A549 (cell line): ENCODE data around the gene PRSS56. TPM values are rescaled to one million over a fixed set of nuclear protein-coding genes. Genes with fewer than 3 reads are reported as not detected.

Experiments
- ATAC-seq, 2 experiments: fragments of 200-7000 bp in 1 of 2; fragments of >200 bp in 1 of 2; cut with Nextera tagmentation in 1 of 2; cut with Tn5 transposase in 1 of 2; 3 replicates each; pipeline versions ENCODE4 v1.8.0 to v1.9.1; 2018 to 2020; ENCODE audit warnings: mild to moderate bottlenecking in 1 of 2, moderate library complexity in 1 of 2
- CTCF ChIA-PET: fragments of 300-600 bp; sonication (Branson Sonifier 250); formaldehyde crosslinking; extraction: SDS; loops from one replicate; lab custom pipeline; 2021; ENCODE audit warnings: antibody characterized with exemption, inconsistent platforms; lab: Yijun Ruan, JAX
- POLR2A ChIA-PET: fragments of 350-600 bp; formaldehyde crosslinking; extraction: SDS; loops from one replicate; lab custom pipeline; 2021; ENCODE audit warnings: antibody characterized with exemption, inconsistent platforms; lab: Yijun Ruan, JAX
- DNase-seq, 2 experiments: peaks; one replicate each; pipeline versions ENCODE4 v3.0.0 to v3.0.0-alpha.2; 2011 to 2016; ENCODE audit warnings: low read depth in 1 of 2, low spot score in 1 of 2
- FAIRE-seq: peaks from 2 replicates; lab custom pipeline; 2011; peaks lifted over from hg19 to GRCh38; lab: Jason Lieb, UNC
- H3K27ac ChIP-seq, 2 experiments: fragments of >200 bp; sonication (Bioruptor Twin); formaldehyde crosslinking; 3 replicates each; pipeline ENCODE4 v1.5.1; 2016 to 2017
- H3K4me1 ChIP-seq: fragments of >200 bp; sonication (Bioruptor Twin); formaldehyde crosslinking; 3 replicates; pipeline ENCODE4 v1.6.1; 2016
- H3K4me2 ChIP-seq: fragments of >200 bp; sonication (Bioruptor Twin); formaldehyde crosslinking; 3 replicates; pipeline ENCODE4 v1.6.1; 2016
- H3K4me3 ChIP-seq: fragments of >200 bp; sonication (Bioruptor Twin); formaldehyde crosslinking; 3 replicates; pipeline ENCODE4 v1.5.1; 2016
- H3K9me3 ChIP-seq: fragments of >200 bp; sonication (Bioruptor Twin); formaldehyde crosslinking; 3 replicates; pipeline ENCODE4 v1.6.1; 2016
- CBX8 ChIP-seq: fragments of 200-600 bp; sonication (generic); IDR thresholded peaks from 2 replicates; pipeline ENCODE4 v1.6.1; 2016
- CHD2 ChIP-seq: fragments of 150-350 bp; IDR thresholded peaks from 2 replicates; pipeline ENCODE4 v1.6.1; 2014; ENCODE audit warnings: low read length; ENCODE audit not compliant: partially characterized antibody
- CHD4 ChIP-seq: fragments of 200-600 bp; sonication (generic); IDR thresholded peaks from 2 replicates; pipeline ENCODE4 v1.6.1; 2016; ENCODE audit warnings: antibody characterized with exemption, mild to moderate bottlenecking, borderline replicate concordance
- ESRRA ChIP-seq: fragments of 150-350 bp; IDR thresholded peaks from 2 replicates; pipeline ENCODE4 v1.6.1; 2014; ENCODE audit warnings: mild to moderate bottlenecking, low read length, borderline replicate concordance
- FOSL2 ChIP-seq, 2 experiments: fragments of 450-650 bp in 1 of 2; fragments of >200 bp in 1 of 2; sonication (Bioruptor Twin) in 1 of 2; formaldehyde crosslinking; IDR thresholded peaks; 2 replicates each; pipeline versions ENCODE4 v1.5.0 to v1.6.1; 2016 to 2020; ENCODE audit warnings: mild to moderate bottlenecking in 1 of 2, moderate library complexity in 1 of 2
- FOXS1 ChIP-seq: fragments of 250-450 bp; sonication (Bioruptor Pico); IDR thresholded peaks from 2 replicates; pipeline ENCODE4 v1.5.0; 2020; ENCODE audit warnings: mild to moderate bottlenecking, moderate library complexity
- HEYL ChIP-seq: fragments of 250-450 bp; sonication (Bioruptor Pico); IDR thresholded peaks from 2 replicates; pipeline ENCODE4 v1.8.0; 2021; ENCODE audit warnings: mild to moderate bottlenecking, moderate library complexity
- JUNB ChIP-seq: fragments of >200 bp; sonication (Bioruptor Twin); formaldehyde crosslinking; IDR thresholded peaks from 2 replicates; pipeline ENCODE4 v1.6.1; 2016
- MAFK ChIP-seq: fragments of 450-650 bp; IDR thresholded peaks from 2 replicates; pipeline ENCODE4 v1.6.1; 2014; ENCODE audit not compliant: partially characterized antibody
- MYC ChIP-seq: IDR thresholded peaks from 2 replicates; pipeline ENCODE4 v1.6.1; 2012; ENCODE audit warnings: mild to moderate bottlenecking, inconsistent platforms, low read length, improper control_type of control experiment, borderline replicate concordance
- NFE2L2 ChIP-seq: fragments of 150-350 bp; conservative IDR thresholded peaks from 2 replicates; pipeline ENCODE4 v1.6.1; 2014; ENCODE audit warnings: low read length
- NR3C1 ChIP-seq: fragments of >200 bp; sonication (Bioruptor Twin); formaldehyde crosslinking; IDR thresholded peaks from 3 replicates; pipeline ENCODE4 v1.6.1; 2017
- PHF8 ChIP-seq: fragments of 200-600 bp; sonication (generic); IDR thresholded peaks from 2 replicates; pipeline ENCODE4 v1.6.1; 2016; ENCODE audit warnings: low read depth, mild to moderate bottlenecking, antibody characterized with exemption, moderate library complexity, borderline replicate concordance
- POLR2A ChIP-seq: IDR thresholded peaks from 2 replicates; pipeline ENCODE4 v1.6.1; 2012; ENCODE audit warnings: mild to moderate bottlenecking, low read length
- RARB ChIP-seq: fragments of 250-450 bp; sonication (Bioruptor Pico); IDR thresholded peaks from 2 replicates; pipeline ENCODE4 v1.8.0; 2021; ENCODE audit warnings: mild to moderate bottlenecking, moderate library complexity
- RCOR1 ChIP-seq: fragments of 150-350 bp; IDR thresholded peaks from 2 replicates; pipeline ENCODE4 v1.6.1; 2014; ENCODE audit warnings: antibody characterized with exemption, low read length, low read depth
- RFX5 ChIP-seq: fragments of 450-650 bp; IDR thresholded peaks from 2 replicates; pipeline ENCODE4 v1.7.1; 2014; ENCODE audit warnings: antibody characterized with exemption, mild to moderate bottlenecking, moderate library complexity
- SREBF2 ChIP-seq: fragments of 450-650 bp; IDR thresholded peaks from 2 replicates; pipeline ENCODE4 v1.6.1; 2014; ENCODE audit warnings: mild to moderate bottlenecking, moderate library complexity
- TFCP2L1 ChIP-seq: fragments of 250-450 bp; sonication (Bioruptor Pico); IDR thresholded peaks from 2 replicates; pipeline ENCODE4 v1.5.0; 2021; ENCODE audit warnings: mild to moderate bottlenecking
- TP53 ChIP-seq: fragments of 250-450 bp; sonication (Bioruptor Pico); IDR thresholded peaks from 2 replicates; pipeline ENCODE4 v1.5.0; 2021; ENCODE audit warnings: mild to moderate bottlenecking, moderate library complexity
- ZC3H11A ChIP-seq: fragments of 450-650 bp; IDR thresholded peaks from 2 replicates; pipeline ENCODE4 v1.6.1; 2014; ENCODE audit warnings: antibody characterized with exemption, mild to moderate bottlenecking
- WGBS: methylation state at CpG from one replicate; pipeline ENCODE4 v1.1.6; 2017; ENCODE audit errors: missing lambda C conversion rate; 5-methylcytosine and 5-hydroxymethylcytosine counted together
- polyA plus RNA-seq, 4 experiments: library from polyadenylated mRNA; depleted of rRNA in 3 of 4; stranded (reverse); fragments of >200 nt; fragmentation: RNase III in 1 of 4; extraction: RNeasy Plus Mini Kit Qiagen cat#74134 plus additional on column Dnase treatment in 1 of 4; gene quantifications; 2 replicates in 3 of 4; 3 replicates in 1 of 4; pipeline ENCODE4 v1.2.3, GENCODE V29; 2011 to 2017
- TF ChIP-seq, protein P1 (sequence below): fragments of >200 bp; sonication (Bioruptor Twin); formaldehyde crosslinking; IDR thresholded peaks from 3 replicates; pipeline ENCODE4 v1.5.1; 2016
- TF ChIP-seq, protein P2 (sequence below): IDR thresholded peaks from 2 replicates; pipeline ENCODE4 v1.6.1; 2012
- TF ChIP-seq, protein P3 (sequence below): fragments of 250-450 bp; sonication (Bioruptor Pico); IDR thresholded peaks from 2 replicates; pipeline ENCODE4 v1.5.0; 2021; ENCODE audit warnings: mild to moderate bottlenecking, moderate library complexity, borderline replicate concordance

Gene PRSS56
- polyA plus RNA-seq, 2 of the 4 experiments (the other 2 are of a cell fraction): not detected

DNA sequence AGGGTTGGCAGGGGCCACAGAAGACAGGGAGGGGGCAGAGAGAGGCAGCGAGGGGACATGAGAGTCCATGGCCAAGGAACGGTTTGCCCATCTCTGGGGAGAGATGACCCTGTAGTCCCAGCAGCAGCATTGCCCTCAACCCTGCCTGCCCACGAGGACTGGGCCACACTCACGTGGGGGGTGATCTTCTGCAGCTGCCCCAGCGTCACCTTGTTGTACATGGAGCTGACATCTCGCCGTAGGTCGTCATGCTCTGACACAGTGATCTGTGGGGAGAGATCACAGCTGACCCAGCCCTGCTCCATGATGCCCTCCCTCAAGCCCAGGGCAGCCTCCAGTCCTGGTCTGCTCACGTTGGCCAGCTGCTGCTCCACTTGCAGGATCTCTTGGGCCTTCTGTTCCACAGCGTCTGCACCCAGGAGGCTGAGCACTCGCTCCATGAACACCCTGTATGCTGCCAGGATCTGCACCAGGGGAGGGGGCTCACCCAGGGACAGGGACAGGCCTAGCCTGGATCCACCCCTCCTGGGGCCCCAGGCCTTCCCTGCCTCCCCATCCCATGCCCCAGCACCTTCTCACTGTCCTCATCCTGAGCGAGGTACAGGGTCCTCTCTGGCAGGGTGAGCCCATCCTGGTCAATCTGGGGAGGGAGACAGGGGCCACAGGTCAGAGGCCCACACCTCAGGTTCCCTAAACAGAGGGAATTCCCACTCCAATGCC is 35.4 kb upstream of the PRSS56 start:
- Histone ChIP-seq H3K4me1 (peaks cover 6% of the 10 kb centered on the region; the same call in 1 of the 3 replicates), H3K9me3 (no peaks in the 10 kb centered on the region), H3K4me3 (no peak overlapping the region), H3K27ac (no peak overlapping the region), H3K4me2 (no peak overlapping the region)
- TF ChIP-seq FOSL2 (IDR thresholded peaks at IDR 0.05): no peak
- TF ChIP-seq FOSL2 (CRISPR knock-in tag; IDR thresholded peaks at IDR 0.05): no peak
- no peak for TF ChIP-seq SREBF2
- TF ChIP-seq POLR2A: no peak
- TF ChIP-seq ZC3H11A: no peak
- no peak for TF ChIP-seq FOXS1 (CRISPR knock-in tag)
- TF ChIP-seq CBX8: no peak
- TF ChIP-seq ESRRA: no peak
- no peak for TF ChIP-seq MYC
- TF ChIP-seq CHD2: no peak
- no peak for TF ChIP-seq MAFK
- TF ChIP-seq, protein P1, sequence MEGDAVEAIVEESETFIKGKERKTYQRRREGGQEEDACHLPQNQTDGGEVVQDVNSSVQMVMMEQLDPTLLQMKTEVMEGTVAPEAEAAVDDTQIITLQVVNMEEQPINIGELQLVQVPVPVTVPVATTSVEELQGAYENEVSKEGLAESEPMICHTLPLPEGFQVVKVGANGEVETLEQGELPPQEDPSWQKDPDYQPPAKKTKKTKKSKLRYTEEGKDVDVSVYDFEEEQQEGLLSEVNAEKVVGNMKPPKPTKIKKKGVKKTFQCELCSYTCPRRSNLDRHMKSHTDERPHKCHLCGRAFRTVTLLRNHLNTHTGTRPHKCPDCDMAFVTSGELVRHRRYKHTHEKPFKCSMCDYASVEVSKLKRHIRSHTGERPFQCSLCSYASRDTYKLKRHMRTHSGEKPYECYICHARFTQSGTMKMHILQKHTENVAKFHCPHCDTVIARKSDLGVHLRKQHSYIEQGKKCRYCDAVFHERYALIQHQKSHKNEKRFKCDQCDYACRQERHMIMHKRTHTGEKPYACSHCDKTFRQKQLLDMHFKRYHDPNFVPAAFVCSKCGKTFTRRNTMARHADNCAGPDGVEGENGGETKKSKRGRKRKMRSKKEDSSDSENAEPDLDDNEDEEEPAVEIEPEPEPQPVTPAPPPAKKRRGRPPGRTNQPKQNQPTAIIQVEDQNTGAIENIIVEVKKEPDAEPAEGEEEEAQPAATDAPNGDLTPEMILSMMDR: no peak
- TF ChIP-seq TP53 (CRISPR knock-in tag): no peak
- TF ChIP-seq NR3C1: no peak
- TF ChIP-seq CHD4: no peak
- peak in 1 of 2 experiments; percentile 26; a peak in 2 of 6 replicates for ATAC-seq
- POLR2A ChIA-PET: no interaction called here
- whole genome bisulfite sequencing: 35% methylated on average over 12 of the region's 12 CpGs
- CTCF ChIA-PET: no interaction called here
- FAIRE-seq: no peak
- no peak for DNase-seq

DNA sequence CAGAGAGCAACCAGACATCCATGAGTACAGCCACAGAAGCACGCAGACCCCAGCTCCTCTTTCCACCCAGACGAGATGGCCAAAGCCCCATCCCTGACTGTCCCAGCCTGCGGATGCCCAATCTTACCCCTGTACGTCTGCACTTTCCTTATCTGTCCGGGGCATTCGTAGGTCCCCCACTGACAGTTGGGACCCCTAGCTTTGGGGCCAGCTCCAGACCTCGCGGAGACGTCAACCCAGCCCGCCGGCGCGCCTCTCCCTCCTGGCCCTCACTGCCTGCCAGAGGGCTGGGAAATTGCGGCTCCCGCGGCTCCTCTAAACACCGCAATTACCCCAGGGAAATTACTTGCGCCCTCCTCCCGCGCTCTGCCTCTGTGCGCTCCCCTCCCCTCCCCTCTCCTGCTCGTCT is 34.8 kb upstream of the PRSS56 start:
- Histone ChIP-seq H3K4me1 (peaks cover 6% of the 10 kb centered on the region; the same call in 1 of the 3 replicates), H3K27ac (no peak overlapping the region), H3K4me2 (no peak overlapping the region), H3K9me3 (no peaks in the 10 kb centered on the region), H3K4me3 (no peak overlapping the region)
- POLR2A ChIA-PET: no interaction called here
- 65% methylated on average over 18 of the region's 22 CpGs for WGBS
- ATAC-seq: peak in 1 of 2 experiments; percentile 7; a peak in 2 of 6 replicates
- no peak for DNase-seq
- TF ChIP-seq RCOR1: no peak
- TF ChIP-seq HEYL: no peak
- no peak for TF ChIP-seq NR3C1
- TF ChIP-seq RARB (CRISPR knock-in tag): no peak
- TF ChIP-seq, protein P2, sequence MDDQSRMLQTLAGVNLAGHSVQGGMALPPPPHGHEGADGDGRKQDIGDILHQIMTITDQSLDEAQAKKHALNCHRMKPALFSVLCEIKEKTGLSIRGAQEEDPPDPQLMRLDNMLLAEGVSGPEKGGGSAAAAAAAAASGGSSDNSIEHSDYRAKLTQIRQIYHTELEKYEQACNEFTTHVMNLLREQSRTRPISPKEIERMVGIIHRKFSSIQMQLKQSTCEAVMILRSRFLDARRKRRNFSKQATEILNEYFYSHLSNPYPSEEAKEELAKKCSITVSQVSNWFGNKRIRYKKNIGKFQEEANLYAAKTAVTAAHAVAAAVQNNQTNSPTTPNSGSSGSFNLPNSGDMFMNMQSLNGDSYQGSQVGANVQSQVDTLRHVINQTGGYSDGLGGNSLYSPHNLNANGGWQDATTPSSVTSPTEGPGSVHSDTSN: no peak
- no peak for TF ChIP-seq JUNB
- TF ChIP-seq, protein P3, sequence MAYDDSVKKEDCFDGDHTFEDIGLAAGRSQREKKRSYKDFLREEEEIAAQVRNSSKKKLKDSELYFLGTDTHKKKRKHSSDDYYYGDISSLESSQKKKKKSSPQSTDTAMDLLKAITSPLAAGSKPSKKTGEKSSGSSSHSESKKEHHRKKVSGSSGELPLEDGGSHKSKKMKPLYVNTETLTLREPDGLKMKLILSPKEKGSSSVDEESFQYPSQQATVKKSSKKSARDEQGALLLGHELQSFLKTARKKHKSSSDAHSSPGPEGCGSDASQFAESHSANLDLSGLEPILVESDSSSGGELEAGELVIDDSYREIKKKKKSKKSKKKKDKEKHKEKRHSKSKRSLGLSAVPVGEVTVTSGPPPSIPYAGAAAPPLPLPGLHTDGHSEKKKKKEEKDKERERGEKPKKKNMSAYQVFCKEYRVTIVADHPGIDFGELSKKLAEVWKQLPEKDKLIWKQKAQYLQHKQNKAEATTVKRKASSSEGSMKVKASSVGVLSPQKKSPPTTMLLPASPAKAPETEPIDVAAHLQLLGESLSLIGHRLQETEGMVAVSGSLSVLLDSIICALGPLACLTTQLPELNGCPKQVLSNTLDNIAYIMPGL (CRISPR knock-in tag): no peak
- TF ChIP-seq RFX5: no peak
- TF ChIP-seq TFCP2L1: no peak
- TF ChIP-seq NFE2L2: no peak
- TF ChIP-seq PHF8: no peak
- no peak for FAIRE-seq
- CTCF ChIA-PET: no interaction called here
